Measurements from ENCODE around the gene BTN1A1.
"Not testable (repeated sequence)": the region's sequence is repeated elsewhere in the genome, so short reads cannot be mapped to it uniquely, and the experiment has no call there.

The BTN1A1 gene, protein sequence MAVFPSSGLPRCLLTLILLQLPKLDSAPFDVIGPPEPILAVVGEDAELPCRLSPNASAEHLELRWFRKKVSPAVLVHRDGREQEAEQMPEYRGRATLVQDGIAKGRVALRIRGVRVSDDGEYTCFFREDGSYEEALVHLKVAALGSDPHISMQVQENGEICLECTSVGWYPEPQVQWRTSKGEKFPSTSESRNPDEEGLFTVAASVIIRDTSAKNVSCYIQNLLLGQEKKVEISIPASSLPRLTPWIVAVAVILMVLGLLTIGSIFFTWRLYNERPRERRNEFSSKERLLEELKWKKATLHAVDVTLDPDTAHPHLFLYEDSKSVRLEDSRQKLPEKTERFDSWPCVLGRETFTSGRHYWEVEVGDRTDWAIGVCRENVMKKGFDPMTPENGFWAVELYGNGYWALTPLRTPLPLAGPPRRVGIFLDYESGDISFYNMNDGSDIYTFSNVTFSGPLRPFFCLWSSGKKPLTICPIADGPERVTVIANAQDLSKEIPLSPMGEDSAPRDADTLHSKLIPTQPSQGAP

GRCh38 chr6:26500102-26500501 lies at the start of gene BTN1A1:
Gene BTN1A1 (plus strand): TSS chr6:26500303. CDS start chr6:26501287, 984 bp downstream.
- Mint-ChIP-seq H3K9me3 (no peaks in the 10 kb centered on the region), H3K27ac (no peak within 1 kb of the TSS), H3K36me3 (no peaks in the 10 kb centered on the region), H3K4me3 (peak within 1 kb of the TSS; percentile 84 to 90), H3K4me1 (peaks cover 16 to 31% of the 10 kb centered on the region in 2 donors), H3K27me3 (peaks cover 6 to 28% of the 10 kb centered on the region in 2 donors)
- ATAC-seq (replicated peaks) (no peak), DNase-seq (no peak)

- peaks cover 17 to 20% of the 10 kb centered on the region in 2 donors for H3K4me1 Mint-ChIP-seq
- no peaks in the 10 kb centered on the region for H3K9me3 Mint-ChIP-seq
- no peak overlapping the region for H3K4me3 Mint-ChIP-seq
- ATAC-seq (replicated peaks) (no peak), DNase-seq (no peak)
- H3K27me3 Mint-ChIP-seq = no peaks in the 10 kb centered on the region
- no peak overlapping the region for H3K27ac Mint-ChIP-seq
- H3K36me3 Mint-ChIP-seq = peaks cover 22 to 31% of the 10 kb centered on the region in 2 donors
Measured at GRCh38 chr6:26452631-26453235, 47.4 kb upstream of the BTN1A1 start.

GRCh38 chr6:26454631-26455030 lies 45.5 kb upstream of the BTN1A1 start:
- Mint-ChIP-seq H3K36me3 (peaks cover 19 to 25% of the 10 kb centered on the region in 2 donors), H3K27ac (no peak overlapping the region), H3K9me3 (no peaks in the 10 kb centered on the region), H3K4me1 (peaks cover 24 to 25% of the 10 kb centered on the region in 2 donors), H3K27me3 (no peaks in the 10 kb centered on the region), H3K4me3 (no peak overlapping the region)
- DNase-seq (no peak), ATAC-seq (replicated peaks) (no peak)

- no peak overlapping the region for H3K27ac Mint-ChIP-seq
- H3K36me3 Mint-ChIP-seq = peaks cover 18 to 22% of the 10 kb centered on the region in 2 donors
- no peak overlapping the region for H3K4me3 Mint-ChIP-seq
- DNase-seq (no peak), ATAC-seq (replicated peaks) (no peak)
- no peaks in the 10 kb centered on the region for H3K27me3 Mint-ChIP-seq
- H3K9me3 Mint-ChIP-seq = no peaks in the 10 kb centered on the region
- H3K4me1 Mint-ChIP-seq = peaks cover 29 to 30% of the 10 kb centered on the region in 2 donors
Measured at GRCh38 chr6:26455357-26455970, 44.6 kb upstream of the BTN1A1 start.

DNA sequence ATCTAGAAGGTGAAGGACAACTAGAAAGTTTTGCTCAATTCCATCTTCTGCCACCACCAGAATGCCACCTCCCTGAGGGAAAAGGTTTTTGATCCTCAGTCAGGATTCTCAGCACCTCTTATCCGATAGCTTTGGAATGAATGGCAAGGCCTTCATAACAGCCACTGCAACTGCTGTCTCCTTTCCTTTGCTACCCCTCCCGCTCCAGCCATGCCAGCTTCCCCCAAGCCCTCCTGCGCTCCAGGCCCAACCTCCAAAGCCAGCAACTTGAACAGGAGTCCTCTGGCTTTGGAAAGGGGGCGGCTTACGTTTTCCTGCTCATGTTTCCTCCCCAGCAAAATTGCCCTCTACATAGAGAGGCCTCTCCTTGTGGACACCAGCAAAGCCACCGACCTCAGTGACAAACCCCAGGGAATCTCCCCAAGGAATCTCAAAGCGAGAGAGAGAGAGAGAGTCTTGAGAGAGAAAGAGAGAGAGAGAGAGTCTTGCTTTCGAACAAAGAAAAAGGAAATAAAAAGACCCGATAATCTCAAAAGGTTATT lies 42.8 kb upstream of the BTN1A1 start:
- Mint-ChIP-seq H3K27ac (peak overlapping the region; percentile 99), H3K36me3 (peaks cover 25 to 31% of the 10 kb centered on the region in 2 donors), H3K27me3 (no peaks in the 10 kb centered on the region), H3K4me3 (peak overlapping the region; percentile 96 to 99), H3K9me3 (no peaks in the 10 kb centered on the region), H3K4me1 (peaks cover 33 to 44% of the 10 kb centered on the region in 2 donors)
- DNase-seq (no peak), ATAC-seq (replicated peaks) (peak; percentile 32 to 37)

GRCh38 chr6:26457806-26458688 lies 42.1 kb upstream of the BTN1A1 start, which contains the start of gene BTN2A1:
Gene BTN2A1 (plus strand): TSS chr6:26457955. CDS start chr6:26458637, 682 bp downstream.
- peak within 1 kb of the TSS; percentile 99 for H3K27ac Mint-ChIP-seq
- H3K9me3 Mint-ChIP-seq = no peaks in the 10 kb centered on the region
- ATAC-seq (replicated peaks) = peak; percentile 98
- H3K36me3 Mint-ChIP-seq = peaks cover 32 to 38% of the 10 kb centered on the region in 2 donors
- peak within 1 kb of the TSS; percentile 96 to 99 for H3K4me3 Mint-ChIP-seq
- no peaks in the 10 kb centered on the region for H3K27me3 Mint-ChIP-seq
- DNase-seq = peak; percentile 62
- H3K4me1 Mint-ChIP-seq = peaks cover 35 to 50% of the 10 kb centered on the region in 2 donors

DNA sequence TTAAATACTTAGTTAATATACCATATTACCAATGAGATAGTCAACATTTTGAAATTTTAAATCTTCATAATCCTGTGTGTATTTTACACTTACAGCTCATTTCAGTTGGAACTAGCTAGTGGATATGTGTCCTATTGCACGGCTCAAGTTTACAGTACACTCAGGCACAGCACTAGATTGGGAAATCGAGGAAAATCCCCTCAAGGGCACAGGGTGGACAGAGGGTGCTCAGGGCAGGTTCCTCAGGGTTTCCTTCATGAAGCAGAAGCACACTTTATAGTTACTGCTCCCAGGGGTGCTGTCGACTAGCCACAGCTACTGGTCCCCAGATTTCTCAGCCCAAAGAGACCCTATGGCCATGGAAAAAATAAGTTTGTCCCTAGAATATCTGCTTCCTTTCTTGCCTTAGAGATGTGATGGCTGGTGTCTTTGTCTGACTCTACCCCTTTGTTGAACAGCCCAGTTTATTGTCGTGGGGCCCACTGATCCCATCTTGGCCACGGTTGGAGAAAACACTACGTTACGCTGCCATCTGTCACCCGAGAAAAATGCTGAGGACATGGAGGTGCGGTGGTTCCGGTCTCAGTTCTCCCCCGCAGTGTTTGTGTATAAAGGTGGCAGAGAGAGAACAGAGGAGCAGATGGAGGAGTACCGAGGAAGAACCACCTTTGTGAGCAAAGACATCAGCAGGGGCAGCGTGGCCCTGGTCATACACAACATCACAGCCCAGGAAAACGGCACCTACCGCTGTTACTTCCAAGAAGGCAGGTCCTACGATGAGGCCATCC lies 40.9 kb upstream of the BTN1A1 start:
- H3K27ac Mint-ChIP-seq = peak overlapping the region; percentile 87
- peak overlapping the region; percentile 71 to 72 for H3K4me3 Mint-ChIP-seq
- peaks cover 44 to 50% of the 10 kb centered on the region in 2 donors for H3K36me3 Mint-ChIP-seq
- H3K27me3 Mint-ChIP-seq = no peaks in the 10 kb centered on the region
- peaks cover 44 to 60% of the 10 kb centered on the region in 2 donors for H3K4me1 Mint-ChIP-seq
- no peaks in the 10 kb centered on the region for H3K9me3 Mint-ChIP-seq
- no peak for DNase-seq
- ATAC-seq (replicated peaks) = no peak

GRCh38 chr6:26461353-26461752 lies 38.8 kb upstream of the BTN1A1 start:
- peaks cover 53 to 68% of the 10 kb centered on the region in 2 donors for H3K36me3 Mint-ChIP-seq
- not testable (repeated sequence) for H3K27ac Mint-ChIP-seq; H3K4me3 Mint-ChIP-seq; DNase-seq; H3K27me3 Mint-ChIP-seq; ATAC-seq (replicated peaks); H3K9me3 Mint-ChIP-seq
- H3K4me1 Mint-ChIP-seq = peaks cover 43 to 71% of the 10 kb centered on the region in 2 donors

DNA sequence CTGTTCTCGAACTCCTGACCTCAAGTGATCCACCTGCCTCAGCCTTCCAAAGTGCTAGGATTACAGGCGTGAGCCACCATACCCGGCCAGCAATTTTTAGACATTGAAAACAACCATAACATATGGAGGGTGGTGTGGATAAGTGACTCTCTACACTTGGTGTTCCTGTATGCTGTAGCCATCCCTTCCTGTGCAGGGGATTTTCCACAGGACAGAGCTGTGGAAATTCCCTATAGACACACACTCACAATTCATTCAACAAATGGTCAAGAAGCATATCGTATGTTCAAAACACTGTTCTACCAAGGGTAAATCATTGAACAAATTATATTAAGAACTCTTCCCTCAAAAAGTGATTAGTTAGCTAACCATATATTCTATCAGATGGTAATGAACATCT lies 36.1 kb upstream of the BTN1A1 start:
- no peak for DNase-seq
- Mint-ChIP-seq H3K27me3 (no peaks in the 10 kb centered on the region), H3K9me3 (peaks cover 0 to 4% of the 10 kb centered on the region in 2 donors), H3K4me1 (peaks cover 42 to 70% of the 10 kb centered on the region in 2 donors), H3K36me3 (peaks cover 63 to 82% of the 10 kb centered on the region in 2 donors), H3K27ac (peak overlapping the region; percentile 60), H3K4me3 (no peak overlapping the region)
- ATAC-seq (replicated peaks) = no peak

DNA sequence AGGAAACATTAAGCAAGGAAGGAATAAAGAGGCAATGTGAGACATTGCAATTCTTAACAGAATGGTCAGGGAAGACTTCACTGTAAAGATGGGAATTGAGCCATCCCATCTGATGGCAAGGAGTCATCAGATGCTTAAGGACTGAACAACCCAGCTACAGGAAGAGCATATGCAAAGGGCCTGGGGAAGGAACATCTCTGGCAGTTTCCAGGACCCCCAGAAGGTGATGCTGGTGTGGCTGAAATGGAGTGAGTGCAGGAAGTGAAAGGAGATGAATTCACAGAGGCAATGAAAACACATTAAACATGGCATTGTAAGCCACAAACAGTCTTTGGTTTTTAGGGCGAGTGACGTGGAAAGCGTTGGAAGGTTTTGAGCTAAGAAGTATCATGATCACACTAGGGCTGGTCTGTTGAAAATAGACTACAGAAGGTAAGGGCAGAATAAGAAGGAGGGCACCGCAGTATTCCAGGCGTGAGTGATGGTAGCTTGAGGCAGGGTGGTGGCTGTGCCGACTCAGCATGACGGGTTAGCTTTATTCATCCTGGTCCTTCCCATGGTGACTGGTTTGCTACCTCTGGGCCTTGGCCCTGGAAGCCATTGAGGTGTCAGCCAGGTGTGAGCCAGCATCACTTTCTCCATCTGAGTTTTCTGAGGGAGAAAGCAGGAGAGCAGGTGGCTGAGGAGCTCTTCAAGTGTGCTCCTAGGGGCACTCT lies 35.5 kb upstream of the BTN1A1 start:
- Mint-ChIP-seq H3K27ac (peak overlapping the region; percentile 60), H3K4me3 (no peak overlapping the region), H3K36me3 (peaks cover 61 to 80% of the 10 kb centered on the region in 2 donors), H3K4me1 (peaks cover 40 to 66% of the 10 kb centered on the region in 2 donors), H3K9me3 (peaks cover 0 to 4% of the 10 kb centered on the region in 2 donors), H3K27me3 (no peaks in the 10 kb centered on the region)
- DNase-seq (no peak), ATAC-seq (replicated peaks) (no peak)

GRCh38 chr6:26465776-26466175 lies 34.3 kb upstream of the BTN1A1 start:
- no peak overlapping the region for H3K4me3 Mint-ChIP-seq
- no peaks in the 10 kb centered on the region for H3K27me3 Mint-ChIP-seq
- H3K36me3 Mint-ChIP-seq = peaks cover 58 to 76% of the 10 kb centered on the region in 2 donors
- peaks cover 33 to 54% of the 10 kb centered on the region in 2 donors for H3K4me1 Mint-ChIP-seq
- ATAC-seq (replicated peaks) = no peak
- no peak for DNase-seq
- peak overlapping the region; percentile 62 for H3K27ac Mint-ChIP-seq
- H3K9me3 Mint-ChIP-seq = peaks cover 0 to 4% of the 10 kb centered on the region in 2 donors

GRCh38 chr6:26468829-26469228 lies 31.3 kb upstream of the BTN1A1 start:
- Mint-ChIP-seq H3K27ac (peak overlapping the region; percentile 91), H3K4me1 (peaks cover 33 to 45% of the 10 kb centered on the region in 2 donors), H3K27me3 (no peaks in the 10 kb centered on the region), H3K4me3 (peak overlapping the region in 1 of 2 donors; percentile 1), H3K9me3 (peaks cover 6 to 13% of the 10 kb centered on the region in 2 donors), H3K36me3 (peaks cover 47 to 66% of the 10 kb centered on the region in 2 donors)
- DNase-seq = no peak
- peak; percentile 38 to 40 for ATAC-seq (replicated peaks)
